ENCODE measurements around the gene C11orf16.

DNA sequence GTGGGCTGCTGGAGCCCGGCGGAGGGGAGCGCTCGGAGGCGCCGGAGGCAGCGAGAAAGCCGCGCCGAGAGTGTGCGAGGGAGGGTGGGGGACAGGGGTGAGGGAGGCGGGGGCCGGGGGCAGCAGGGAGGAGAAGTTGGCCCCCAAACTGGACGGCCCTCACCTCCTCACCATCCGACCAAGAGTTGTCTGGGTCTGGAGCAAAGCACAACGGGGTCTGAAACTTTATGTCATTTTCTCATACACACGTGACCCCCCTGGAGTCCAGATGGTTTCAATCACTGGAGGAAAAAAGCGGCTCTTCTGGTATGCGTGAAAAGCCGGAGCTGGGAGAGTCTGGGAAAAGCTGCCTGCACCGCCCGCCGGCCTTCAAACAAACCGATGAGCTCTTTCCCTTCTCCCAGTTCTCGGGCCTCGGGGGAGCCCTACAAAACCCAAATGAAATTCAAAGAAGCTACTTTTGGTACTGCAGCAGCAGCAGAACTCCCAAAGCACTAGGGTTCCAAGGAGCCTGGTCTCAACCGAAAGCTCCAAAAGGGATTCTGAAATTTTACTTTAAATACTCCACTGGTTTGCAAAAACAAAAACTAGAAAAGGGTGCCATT, 61.5 kb downstream of the C11orf16 start:
- TF ChIP-seq, protein P1, sequence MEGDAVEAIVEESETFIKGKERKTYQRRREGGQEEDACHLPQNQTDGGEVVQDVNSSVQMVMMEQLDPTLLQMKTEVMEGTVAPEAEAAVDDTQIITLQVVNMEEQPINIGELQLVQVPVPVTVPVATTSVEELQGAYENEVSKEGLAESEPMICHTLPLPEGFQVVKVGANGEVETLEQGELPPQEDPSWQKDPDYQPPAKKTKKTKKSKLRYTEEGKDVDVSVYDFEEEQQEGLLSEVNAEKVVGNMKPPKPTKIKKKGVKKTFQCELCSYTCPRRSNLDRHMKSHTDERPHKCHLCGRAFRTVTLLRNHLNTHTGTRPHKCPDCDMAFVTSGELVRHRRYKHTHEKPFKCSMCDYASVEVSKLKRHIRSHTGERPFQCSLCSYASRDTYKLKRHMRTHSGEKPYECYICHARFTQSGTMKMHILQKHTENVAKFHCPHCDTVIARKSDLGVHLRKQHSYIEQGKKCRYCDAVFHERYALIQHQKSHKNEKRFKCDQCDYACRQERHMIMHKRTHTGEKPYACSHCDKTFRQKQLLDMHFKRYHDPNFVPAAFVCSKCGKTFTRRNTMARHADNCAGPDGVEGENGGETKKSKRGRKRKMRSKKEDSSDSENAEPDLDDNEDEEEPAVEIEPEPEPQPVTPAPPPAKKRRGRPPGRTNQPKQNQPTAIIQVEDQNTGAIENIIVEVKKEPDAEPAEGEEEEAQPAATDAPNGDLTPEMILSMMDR (conservative IDR thresholded peaks at IDR 0.05), result no peak
- TF ChIP-seq ZFX (IDR thresholded peaks at IDR 0.05), result no peak

Measured in C4-2B (cell line).